SW 1271 (cell line): Measurements from ENCODE around the gene TSPAN14.
"Not testable (repeated sequence)": the region's sequence is repeated elsewhere in the genome, so short reads cannot be mapped to it uniquely, and the experiment has no call there.

Experiments
- DNase-seq, 2 experiments: peaks; one replicate each; lab custom pipeline; 2025; lab: John Stamatoyannopoulos, UW

TSPAN14 gene

GRCh38 chr10:80542053-80542452 lies 87.9 kb downstream of the TSPAN14 start:
- peak in 1 of 2 experiments; percentile 2 for DNase-seq

- no peak for DNase-seq
Observed at GRCh38 chr10:80542652-80543318, 88.7 kb downstream of the TSPAN14 start.

GRCh38 chr10:80543319-80543672 lies 89.2 kb downstream of the TSPAN14 start:
- not testable (repeated sequence) for DNase-seq

- no peak for DNase-seq
Observed at GRCh38 chr10:80544316-80544953, 90.3 kb downstream of the TSPAN14 start.

- no peak for DNase-seq
Observed at GRCh38 chr10:80545258-80545881, 91.3 kb downstream of the TSPAN14 start.

GRCh38 chr10:80552151-80552646 lies 98.1 kb downstream of the TSPAN14 start:
- DNase-seq, result no peak

- DNase-seq, result no peak
Observed at GRCh38 chr10:80553436-80553835, 99.3 kb downstream of the TSPAN14 start.

GRCh38 chr10:80554050-80554449 lies 99.9 kb downstream of the TSPAN14 start:
- no peak for DNase-seq

- no peak for DNase-seq
Observed at GRCh38 chr10:80555415-80555814, 101.3 kb downstream of the TSPAN14 start.

- no peak for DNase-seq
Observed at GRCh38 chr10:80561950-80562349, 107.8 kb downstream of the TSPAN14 start.

- DNase-seq, result no peak
Observed at GRCh38 chr10:80567292-80567691, 113.2 kb downstream of the TSPAN14 start.

- no peak for DNase-seq
Observed at GRCh38 chr10:80569131-80569895, 115.2 kb downstream of the TSPAN14 start.

- no peak for DNase-seq
Observed at GRCh38 chr10:80571352-80571751, 117.2 kb downstream of the TSPAN14 start.

GRCh38 chr10:80579181-80579763 lies 125.2 kb downstream of the TSPAN14 start:
- DNase-seq, result no peak

- DNase-seq, result no peak
Observed at GRCh38 chr10:80579849-80580637, 125.9 kb downstream of the TSPAN14 start.

GRCh38 chr10:80580638-80581468 lies 126.7 kb downstream of the TSPAN14 start:
- DNase-seq, result no peak

- no peak for DNase-seq
Observed at GRCh38 chr10:80581469-80581835, 127.3 kb downstream of the TSPAN14 start.

GRCh38 chr10:80582286-80582960 lies 128.3 kb downstream of the TSPAN14 start:
- DNase-seq, result no peak
